Measurements from ENCODE around the gene TPCN2. TPM values are rescaled to one million over a fixed set of nuclear protein-coding genes. Genes with fewer than 3 reads are reported as not detected.

TPCN2 gene
- total RNA-seq, 2 experiments from 2014 or later: 16.0 to 17.0 TPM

DNA sequence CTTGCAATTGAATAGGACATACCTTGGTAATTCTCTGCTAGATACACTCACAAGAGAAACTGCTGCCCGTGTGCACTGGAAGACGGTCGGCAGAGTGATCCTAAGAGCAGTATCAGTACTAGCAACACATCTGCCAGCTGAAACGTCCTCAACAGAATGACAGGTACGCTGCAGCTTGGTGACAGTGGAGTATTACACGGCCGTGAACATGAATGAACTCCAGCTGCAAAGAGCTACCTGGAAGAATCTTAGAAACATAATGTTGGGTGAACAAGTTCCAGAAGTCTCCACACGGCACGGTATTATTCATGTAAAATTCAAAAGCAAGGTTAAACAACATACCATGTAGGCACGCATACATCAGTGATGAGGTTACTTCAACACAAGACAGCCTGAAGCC is 44.4 kb downstream of the TPCN2 start:
- Mint-ChIP-seq H3K36me3 (ENCODE audit: low read depth) (peaks cover 20% of the 10 kb centered on the region), H3K4me3 (no peak overlapping the region), H3K27ac (no peak overlapping the region), H3K4me1 (ENCODE audit: low read depth) (no peaks in the 10 kb centered on the region), H3K9me3 (no peaks in the 10 kb centered on the region), H3K27me3 (no peaks in the 10 kb centered on the region)
- intact Hi-C loops (cut with micrococcal nuclease): no loop called here
- POLR2A ChIA-PET: no interaction called here
- TF ChIP-seq, protein P1, sequence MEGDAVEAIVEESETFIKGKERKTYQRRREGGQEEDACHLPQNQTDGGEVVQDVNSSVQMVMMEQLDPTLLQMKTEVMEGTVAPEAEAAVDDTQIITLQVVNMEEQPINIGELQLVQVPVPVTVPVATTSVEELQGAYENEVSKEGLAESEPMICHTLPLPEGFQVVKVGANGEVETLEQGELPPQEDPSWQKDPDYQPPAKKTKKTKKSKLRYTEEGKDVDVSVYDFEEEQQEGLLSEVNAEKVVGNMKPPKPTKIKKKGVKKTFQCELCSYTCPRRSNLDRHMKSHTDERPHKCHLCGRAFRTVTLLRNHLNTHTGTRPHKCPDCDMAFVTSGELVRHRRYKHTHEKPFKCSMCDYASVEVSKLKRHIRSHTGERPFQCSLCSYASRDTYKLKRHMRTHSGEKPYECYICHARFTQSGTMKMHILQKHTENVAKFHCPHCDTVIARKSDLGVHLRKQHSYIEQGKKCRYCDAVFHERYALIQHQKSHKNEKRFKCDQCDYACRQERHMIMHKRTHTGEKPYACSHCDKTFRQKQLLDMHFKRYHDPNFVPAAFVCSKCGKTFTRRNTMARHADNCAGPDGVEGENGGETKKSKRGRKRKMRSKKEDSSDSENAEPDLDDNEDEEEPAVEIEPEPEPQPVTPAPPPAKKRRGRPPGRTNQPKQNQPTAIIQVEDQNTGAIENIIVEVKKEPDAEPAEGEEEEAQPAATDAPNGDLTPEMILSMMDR (IDR thresholded peaks at IDR 0.05): no peak
- no peak for DNase-seq
- CTCF ChIA-PET: no interaction called here
- no peak for ATAC-seq

- DNase-seq (no peak), ATAC-seq (no peak)
- Mint-ChIP-seq H3K9me3 (no peaks in the 10 kb centered on the region), H3K27ac (no peak overlapping the region), H3K27me3 (no peaks in the 10 kb centered on the region), H3K36me3 (ENCODE audit: low read depth) (peaks cover 16% of the 10 kb centered on the region), H3K4me3 (no peak overlapping the region), H3K4me1 (ENCODE audit: low read depth) (no peaks in the 10 kb centered on the region)
- TF ChIP-seq, protein P1 (IDR thresholded peaks at IDR 0.05): no peak
- CTCF ChIA-PET: no interaction called here
- intact Hi-C loops (cut with micrococcal nuclease): no loop called here
- POLR2A ChIA-PET: interaction anchor here (0.6 kb wide), 1 partner anchor 231 kb away, joined by 3 read pairs; no protein-coding TSS in a partner anchor
Observed at GRCh38 chr11:69094111-69094914, 45.6 kb downstream of the TPCN2 start.

DNA sequence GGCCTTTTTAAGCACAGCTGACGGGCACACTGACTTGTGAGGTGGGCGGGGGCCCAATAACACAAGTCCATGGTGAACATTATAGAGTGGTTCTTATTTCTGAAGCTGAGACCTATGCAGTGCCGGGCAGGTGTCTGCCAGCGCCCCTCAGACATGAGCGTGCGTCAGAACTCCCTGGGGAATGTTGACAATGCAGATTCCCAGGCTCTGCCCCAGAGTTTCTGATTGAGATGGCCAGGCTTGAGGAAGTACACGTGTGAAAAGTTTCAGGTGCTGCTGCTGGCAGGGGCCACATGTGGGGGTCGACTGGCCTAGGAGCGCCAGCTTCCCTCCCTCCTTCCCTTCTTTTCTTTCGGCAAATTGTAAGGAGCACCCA is 46.2 kb downstream of the TPCN2 start:
- TF ChIP-seq, protein P1 (IDR thresholded peaks at IDR 0.05): no peak
- Mint-ChIP-seq H3K9me3 (no peaks in the 10 kb centered on the region), H3K36me3 (ENCODE audit: low read depth) (peaks cover 13% of the 10 kb centered on the region), H3K27me3 (no peaks in the 10 kb centered on the region), H3K4me3 (no peak overlapping the region), H3K27ac (no peak overlapping the region), H3K4me1 (ENCODE audit: low read depth) (no peaks in the 10 kb centered on the region)
- intact Hi-C loops (cut with micrococcal nuclease): no loop called here
- DNase-seq (no peak), ATAC-seq (no peak)
- ChIA-PET POLR2A (no interaction called here), CTCF (no interaction called here)

DNA sequence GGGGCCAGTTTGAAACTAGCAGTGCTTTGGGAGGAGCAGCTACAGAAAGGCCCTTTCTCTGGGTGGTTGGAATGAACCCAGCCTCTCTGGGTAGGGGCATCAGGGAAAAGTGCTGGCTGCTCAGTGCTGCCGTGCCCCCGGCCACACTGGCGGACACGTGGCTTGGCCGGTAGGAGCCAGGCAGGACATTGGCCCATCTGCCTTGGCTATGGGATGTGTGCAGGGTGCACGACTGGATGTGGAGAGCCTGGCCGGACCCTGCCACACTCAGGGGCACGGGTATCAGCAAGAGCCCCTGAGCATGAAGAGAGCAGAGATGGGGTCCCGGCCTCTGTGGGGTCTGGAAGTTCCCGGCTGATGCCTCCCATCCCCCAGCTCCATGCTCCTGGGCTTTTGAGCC is 46.6 kb downstream of the TPCN2 start:
- POLR2A ChIA-PET: no interaction called here
- H3K27me3 Mint-ChIP-seq: no peaks in the 10 kb centered on the region

GRCh38 chr11:69096473-69096872 is 47.7 kb downstream of the TPCN2 start:
- intact Hi-C loops (cut with micrococcal nuclease): no loop called here
- ChIA-PET CTCF (no interaction called here), POLR2A (no interaction called here)
- DNase-seq: no peak
- TF ChIP-seq, protein P1 (IDR thresholded peaks at IDR 0.05): no peak
- Mint-ChIP-seq H3K9me3 (no peaks in the 10 kb centered on the region), H3K4me1 (ENCODE audit: low read depth) (peaks cover under 1% of the 10 kb centered on the region), H3K36me3 (ENCODE audit: low read depth) (peaks cover 11% of the 10 kb centered on the region), H3K27me3 (no peaks in the 10 kb centered on the region), H3K27ac (no peak overlapping the region), H3K4me3 (no peak overlapping the region)
- ATAC-seq: no peak

More for the DNA sequence above, 46.6 kb downstream of the TPCN2 start:
- ATAC-seq: no peak
- Mint-ChIP-seq H3K9me3 (no peaks in the 10 kb centered on the region), H3K36me3 (ENCODE audit: low read depth) (peaks cover 12% of the 10 kb centered on the region), H3K4me1 (ENCODE audit: low read depth) (no peaks in the 10 kb centered on the region), H3K4me3 (no peak overlapping the region), H3K27ac (no peak overlapping the region)
- intact Hi-C loops (cut with micrococcal nuclease): no loop called here
- CTCF ChIA-PET: no interaction called here
- DNase-seq: no peak
- TF ChIP-seq, protein P1 (IDR thresholded peaks at IDR 0.05): no peak
